Endothelial cell of umbilical vein (primary cell): Measurements from ENCODE around the gene GDI2. TPM values are rescaled to one million over a fixed set of nuclear protein-coding genes. Genes with fewer than 3 reads are reported as not detected.

Experiments
- BruUV-seq: library from RNA; stranded (reverse); fragments of 400-500 nt; replicated peaks from 2 replicates; lab custom pipeline; 2021; lab: Mats Ljungman, UMichigan
- CTCF ChIA-PET: fragments of 300-600, 350-600 bp; sonication (Branson Sonifier 250); formaldehyde crosslinking; loops from one replicate; lab custom pipeline; 2021; ENCODE audit warnings: antibody characterized with exemption, inconsistent platforms; lab: Charles Lee
- POLR2A ChIA-PET: fragments of 300-600, 350-600 bp; sonication (Branson Sonifier 250); formaldehyde crosslinking; loops from one replicate; lab custom pipeline; 2021; ENCODE audit warnings: antibody characterized with exemption, inconsistent platforms; lab: Charles Lee
- DNase-seq: peaks from one replicate; pipeline ENCODE4 v3.0.0-alpha.2; 2011; ENCODE audit warnings: low read depth, low spot score
- FAIRE-seq: peaks from 2 replicates; lab custom pipeline; 2011; peaks lifted over from hg19 to GRCh38; lab: Jason Lieb, UNC
- H2AFZ ChIP-seq: 2 replicates; pipeline ENCODE4 v1.6.0; 2012; ENCODE audit warnings: low read depth, low read length, control low read depth, inconsistent platforms
- H3K27ac ChIP-seq: 2 replicates; pipeline ENCODE4 v1.5.1; 2011; ENCODE audit warnings: low read depth, mild to moderate bottlenecking, control low read depth, low read length, moderate library complexity; ENCODE audit not compliant: insufficient read depth
- H3K27me3 ChIP-seq, 2 experiments: 2 replicates each; pipeline versions ENCODE4 v1.6.0 to v1.6.1; 2011; ENCODE audit warnings: low read length in 2 of 2, mixed read lengths in 1 of 2; ENCODE audit not compliant: control insufficient read depth in 2 of 2, insufficient read depth in 2 of 2
- H3K36me3 ChIP-seq, 2 experiments: 2 replicates in 1 of 2; 3 replicates in 1 of 2; pipeline ENCODE4 v1.5.1; 2011; ENCODE audit warnings: low read length in 2 of 2, mild to moderate bottlenecking in 1 of 2, moderate library complexity in 1 of 2; ENCODE audit not compliant: control insufficient read depth in 2 of 2, insufficient read depth in 2 of 2; ENCODE audit errors: extremely low read depth in 1 of 2
- H3K4me1 ChIP-seq: 3 replicates; pipeline ENCODE4 v1.5.1; 2011; ENCODE audit warnings: mild to moderate bottlenecking, low read length; ENCODE audit not compliant: control insufficient read depth, insufficient read depth; ENCODE audit errors: extremely low read depth
- H3K4me2 ChIP-seq: 2 replicates; pipeline ENCODE4 v1.6.1; 2011; ENCODE audit warnings: low read length, control low read depth, mixed read lengths; ENCODE audit not compliant: insufficient read depth
- H3K4me3 ChIP-seq, 3 experiments: fragments of 200-600 bp in 1 of 3; sonication (generic), shearing (Covaris generic) in 1 of 3; replicated peaks in 1 of 3; 2 replicates each; pipeline ENCODE4 v1.5.1; 2011 to 2016; ENCODE audit warnings: control low read depth in 3 of 3, low read length in 3 of 3, mild to moderate bottlenecking in 2 of 3, inconsistent platforms in 1 of 3, low read depth in 1 of 3, moderate library complexity in 1 of 3; ENCODE audit not compliant: insufficient read depth in 1 of 3
- H3K79me2 ChIP-seq: 2 replicates; pipeline ENCODE4 v1.6.0; 2012; ENCODE audit warnings: low read length, inconsistent platforms; ENCODE audit not compliant: control insufficient read depth, insufficient read depth
- H3K9ac ChIP-seq: replicated peaks from 2 replicates; pipeline ENCODE3; 2011; ENCODE audit warnings: low read length, control low read depth; ENCODE audit not compliant: insufficient read depth; ENCODE audit errors: extremely low read depth
- H3K9me1 ChIP-seq: replicated peaks from 3 replicates; pipeline ENCODE4 v1.6.0; 2011; ENCODE audit warnings: mild to moderate bottlenecking, low read length; ENCODE audit not compliant: control insufficient read depth, insufficient read depth; ENCODE audit errors: extremely low read depth
- H3K9me3 ChIP-seq: replicated peaks from 2 replicates; pipeline ENCODE4 v1.5.1; 2012; ENCODE audit warnings: low read length, inconsistent platforms; ENCODE audit not compliant: control insufficient read depth, insufficient read depth
- H4K20me1 ChIP-seq: replicated peaks from 2 replicates; pipeline ENCODE3; 2011; ENCODE audit warnings: mild to moderate bottlenecking, low read length; ENCODE audit not compliant: control insufficient read depth, insufficient read depth; ENCODE audit errors: extremely low read depth
- EZH2 ChIP-seq: IDR thresholded peaks from 2 replicates; pipeline ENCODE4 v1.6.1; 2012; ENCODE audit warnings: borderline replicate concordance, low read depth, mild to moderate bottlenecking, moderate library complexity, low read length, inconsistent platforms; ENCODE audit not compliant: severe bottlenecking
- FOS ChIP-seq: IDR thresholded peaks from 2 replicates; pipeline ENCODE4 v1.6.1; 2011; ENCODE audit warnings: mild to moderate bottlenecking, low read length, moderate library complexity, borderline replicate concordance; ENCODE audit not compliant: insufficient read depth
- GATA2 ChIP-seq: IDR thresholded peaks from 2 replicates; pipeline ENCODE4 v1.7.0; 2011; ENCODE audit warnings: low read depth, mild to moderate bottlenecking, moderate library complexity, mixed read lengths, low read length; ENCODE audit not compliant: insufficient read length, insufficient read depth
- JUN ChIP-seq: IDR thresholded peaks from 2 replicates; pipeline ENCODE4 v1.6.1; 2011; ENCODE audit warnings: borderline replicate concordance, low read depth; ENCODE audit not compliant: insufficient read length, insufficient read depth
- MYC ChIP-seq: IDR thresholded peaks from one replicate; pipeline ENCODE4 v1.6.1; 2011; ENCODE audit warnings: mild to moderate bottlenecking, low read depth, low read length
- POLR2A ChIP-seq: IDR thresholded peaks from 2 replicates; pipeline ENCODE4 v1.6.1; 2012; ENCODE audit warnings: low read depth, mild to moderate bottlenecking, control low read depth, low read length
- POLR2AphosphoS5 ChIP-seq: IDR thresholded peaks from 2 replicates; pipeline ENCODE4 v1.6.1; 2012; ENCODE audit warnings: low read depth, mild to moderate bottlenecking, control low read depth, low read length, moderate library complexity; ENCODE audit not compliant: insufficient read depth
- dilution Hi-C: fragments of 300-500 bp; cut with MboI; formaldehyde crosslinking; loops from one replicate; pipeline ENCODE4 v1.15.0; 2019; ENCODE audit warnings: low sequenced_read_pairs; ENCODE audit not compliant: extremely low pct_ligation_motif_present
- intact Hi-C: fragments of 100-400 bp; cut with micrococcal nuclease; formaldehyde crosslinking; loops from one replicate; pipeline ENCODE4 v1.10.0; 2022
- polyA plus RNA-seq, 4 experiments: library from polyadenylated mRNA; depleted of rRNA in 3 of 4; stranded (reverse) in 3 of 4; unstranded in 1 of 4; fragments of >200 nt; gene quantifications; 2 replicates each; pipeline versions ENCODE4 v1.2.1 to v1.2.3, GENCODE V29; 2011 to 2012; ENCODE audit warnings: missing spikeins in 1 of 4
- total RNA-seq: library from RNA; stranded (reverse); gene quantifications from 2 replicates; pipeline ENCODE4 v1.2.3, GENCODE V29; 2021

The GDI2 gene
- total and polyA plus RNA-seq, 2 donors (not counting 3 experiments of a cell fraction or from before 2014, with no cell fraction given) = 154 to 307 TPM

DNA sequence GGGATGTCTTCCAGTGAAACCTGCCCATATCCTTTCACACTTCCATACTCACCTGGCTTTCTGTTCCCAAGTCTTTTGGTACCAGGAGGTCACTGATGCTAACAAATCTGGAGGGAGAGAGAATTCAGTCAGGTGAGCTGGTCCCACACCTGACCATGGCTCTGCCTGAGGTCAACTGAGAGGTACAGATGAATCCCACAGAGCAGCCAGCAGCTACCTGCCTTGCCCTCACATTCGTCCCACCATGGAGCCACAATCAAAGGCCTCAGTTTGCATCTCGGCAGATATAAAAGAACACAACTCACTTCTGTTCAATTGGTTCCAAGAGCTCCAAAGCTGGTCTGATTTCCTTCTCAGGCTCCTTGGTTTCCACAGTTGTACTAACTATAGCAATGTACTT, 47.0 kb downstream of the GDI2 start:
- DNase-seq (no peak), FAIRE-seq (no peak)
- intact Hi-C loops (no loop called here), dilution Hi-C loops (no loop called here)
- TF ChIP-seq POLR2AphosphoS5 (peak; percentile 4), FOS (no peak)
- Histone ChIP-seq H3K4me3 (no peak overlapping the region), H3K79me2 (peaks cover 13% of the 10 kb centered on the region), H3K27ac (no peak overlapping the region), H3K4me1 (no peaks in the 10 kb centered on the region), H3K9me3 (no peaks in the 10 kb centered on the region), H4K20me1 (peaks cover 2% of the 10 kb centered on the region), H2AFZ (no peak overlapping the region), H3K36me3 (peaks cover 16 to 48% of the 10 kb centered on the region in 2 experiments), H3K9ac (no peak overlapping the region), H3K27me3 (no peaks in the 10 kb centered on the region), H3K4me2 (no peak overlapping the region), H3K9me1 (peaks cover 3% of the 10 kb centered on the region)
- no TSS peak for BruUV-seq
- ChIA-PET CTCF (no interaction called here), POLR2A (no interaction called here)

DNA sequence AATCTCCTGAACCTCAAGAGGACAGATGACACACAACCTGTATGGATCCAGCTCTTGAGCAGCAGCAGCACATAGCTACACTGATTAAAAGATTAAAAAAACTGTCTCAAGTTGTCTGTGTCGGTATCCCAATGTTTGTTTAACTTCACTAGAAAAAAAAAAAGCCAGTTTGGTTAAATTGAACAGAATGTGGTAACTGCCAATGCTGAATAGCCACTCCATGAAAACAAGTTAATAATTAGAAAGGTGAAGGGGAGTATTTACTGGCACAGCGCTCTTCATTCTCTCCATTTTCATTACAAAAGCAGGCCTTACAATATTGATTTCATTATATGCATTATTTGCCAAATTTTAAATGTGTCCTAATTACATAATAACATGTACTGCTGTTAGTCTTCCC, 47.6 kb downstream of the GDI2 start:
- Histone ChIP-seq H3K79me2 (peaks cover 12% of the 10 kb centered on the region), H3K9ac (no peak overlapping the region), H3K9me1 (peaks cover 3% of the 10 kb centered on the region), H3K4me1 (no peaks in the 10 kb centered on the region), H3K27ac (no peak overlapping the region), H3K9me3 (no peaks in the 10 kb centered on the region), H4K20me1 (peaks cover 2% of the 10 kb centered on the region), H2AFZ (no peak overlapping the region), H3K27me3 (no peaks in the 10 kb centered on the region), H3K36me3 (peaks cover 17 to 53% of the 10 kb centered on the region in 2 experiments), H3K4me2 (no peak overlapping the region), H3K4me3 (no peak overlapping the region)
- no peak for DNase-seq
- no TSS peak for BruUV-seq
- intact Hi-C loops = no loop called here
- ChIA-PET POLR2A (no interaction called here), CTCF (no interaction called here)
- dilution Hi-C loops = no loop called here
- no peak for FAIRE-seq
- no peak for TF ChIP-seq MYC
- peak; percentile 14 for TF ChIP-seq POLR2AphosphoS5
- no peak for TF ChIP-seq JUN
- no peak for TF ChIP-seq FOS
- TF ChIP-seq GATA2 = no peak
- TF ChIP-seq EZH2 = no peak
- no peak for TF ChIP-seq POLR2A
